GM12891 (cell line): ENCODE measurements around the gene AGXT.

ENCODE experiments used
- PAX5 ChIP-seq: IDR thresholded peaks from 2 replicates; pipeline ENCODE4 v1.6.1; 2011; ENCODE audit warnings: low read length, moderate library complexity, mild to moderate bottlenecking; ENCODE audit not compliant: insufficient read depth, severe bottlenecking
- POLR2A ChIP-seq: IDR thresholded peaks from 2 replicates; pipeline ENCODE4 v1.6.1; 2011; ENCODE audit warnings: low read depth, low read length, control low read depth
- POLR2AphosphoS5 ChIP-seq: IDR thresholded peaks from 2 replicates; pipeline ENCODE4 v1.6.1; 2011; ENCODE audit warnings: low read depth, low read length, control low read depth
- POU2F2 ChIP-seq: IDR thresholded peaks from 2 replicates; pipeline ENCODE4 v1.6.1; 2011; ENCODE audit warnings: low read depth, mild to moderate bottlenecking, control low read depth, low read length, moderate library complexity
- SPI1 ChIP-seq: IDR thresholded peaks from 2 replicates; pipeline ENCODE4 v1.6.1; 2011; ENCODE audit warnings: low read depth, low read length, control low read depth
- TAF1 ChIP-seq: IDR thresholded peaks from 2 replicates; pipeline ENCODE4 v1.6.1; 2011; ENCODE audit warnings: low read depth, low read length, control low read depth

GRCh38 chr2:240918258-240919091 is 49.9 kb downstream of the AGXT start:
- TF ChIP-seq POLR2A (no peak), POLR2AphosphoS5 (no peak), POU2F2 (no peak), PAX5 (no peak), TAF1 (no peak), SPI1 (no peak)
